C4-2B (cell line): ENCODE measurements around the gene TSPAN16.

Experiments
- H3K27ac ChIP-seq: fragments of 450-650 bp; 2 replicates; pipeline ENCODE4 v1.5.1; 2017
- CTCF ChIP-seq: fragments of 450-650 bp; conservative IDR thresholded peaks from 2 replicates; pipeline ENCODE4 v1.5.1; 2017; ENCODE audit warnings: mild to moderate bottlenecking
- ZFX ChIP-seq: fragments of 450-650 bp; IDR thresholded peaks from 2 replicates; pipeline ENCODE4 v1.6.1; 2017

Gene TSPAN16

GRCh38 chr19:11268783-11269267, 27.1 kb upstream of the TSPAN16 start:
- TF ChIP-seq ZFX (no peak), CTCF (no peak)
- H3K27ac ChIP-seq, result no peak overlapping the region

- no peak overlapping the region for H3K27ac ChIP-seq
- TF ChIP-seq CTCF (no peak), ZFX (no peak)
Observed at GRCh38 chr19:11269408-11269807, 26.6 kb upstream of the TSPAN16 start.

GRCh38 chr19:11273296-11273695, 22.7 kb upstream of the TSPAN16 start:
- TF ChIP-seq ZFX, result no peak
- TF ChIP-seq CTCF, result no peak

GRCh38 chr19:11273989-11274388, 22.0 kb upstream of the TSPAN16 start:
- TF ChIP-seq ZFX (no peak), CTCF (no peak)
- H3K27ac ChIP-seq, result no peak overlapping the region

More at GRCh38 chr19:11273296-11273695, 22.7 kb upstream of the TSPAN16 start:
- H3K27ac ChIP-seq, result no peak overlapping the region

GRCh38 chr19:11274533-11275086, 21.4 kb upstream of the TSPAN16 start:
- TF ChIP-seq CTCF, result no peak
- no peak for TF ChIP-seq ZFX
- H3K27ac ChIP-seq, result no peak overlapping the region

- no peak overlapping the region for H3K27ac ChIP-seq
- TF ChIP-seq ZFX (no peak), CTCF (no peak)
Observed at GRCh38 chr19:11278670-11279069, 17.3 kb upstream of the TSPAN16 start.

GRCh38 chr19:11279505-11280236, 16.3 kb upstream of the TSPAN16 start:
- no peak for TF ChIP-seq ZFX
- TF ChIP-seq CTCF, result no peak
- H3K27ac ChIP-seq, result no peak overlapping the region
